NCI-H2196 treated with DMSO at 0.1 percent for 48 hours (cell line): Measurements from ENCODE around the gene ADAM23.

Experiments
- DNase-seq: peaks from one replicate; lab custom pipeline; 2025; ENCODE audit not compliant: unreplicated experiment; lab: John Stamatoyannopoulos, UW

Gene ADAM23

GRCh38 chr2:206562375-206562774, 119.0 kb downstream of the ADAM23 start:
- no peak for DNase-seq

GRCh38 chr2:206563374-206563773, 120.0 kb downstream of the ADAM23 start:
- DNase-seq = no peak

GRCh38 chr2:206565666-206566065, 122.3 kb downstream of the ADAM23 start:
- no peak for DNase-seq

GRCh38 chr2:206569470-206569869, 126.1 kb downstream of the ADAM23 start:
- DNase-seq = no peak

GRCh38 chr2:206570199-206570598, 126.9 kb downstream of the ADAM23 start:
- no peak for DNase-seq

GRCh38 chr2:206572725-206573124, 129.4 kb downstream of the ADAM23 start:
- DNase-seq = no peak

GRCh38 chr2:206573793-206574192, 130.5 kb downstream of the ADAM23 start:
- DNase-seq = no peak

GRCh38 chr2:206584323-206585116, 141.2 kb downstream of the ADAM23 start:
- no peak for DNase-seq

- no peak for DNase-seq
Measured at GRCh38 chr2:206585335-206585734, 142.0 kb downstream of the ADAM23 start.

- no peak for DNase-seq
Measured at GRCh38 chr2:206586609-206587008, 143.3 kb downstream of the ADAM23 start.

- no peak for DNase-seq
Measured at GRCh38 chr2:206597717-206598218, 154.4 kb downstream of the ADAM23 start.

GRCh38 chr2:206603243-206603642, 159.9 kb downstream of the ADAM23 start:
- no peak for DNase-seq

- no peak for DNase-seq
Measured at GRCh38 chr2:206610451-206610850, 167.1 kb downstream of the ADAM23 start.

- no peak for DNase-seq
Measured at GRCh38 chr2:206611191-206611590, 167.9 kb downstream of the ADAM23 start.

- DNase-seq = no peak
Measured at GRCh38 chr2:206611736-206612135, 168.4 kb downstream of the ADAM23 start.

GRCh38 chr2:206614811-206615210, 171.5 kb downstream of the ADAM23 start:
- no peak for DNase-seq

- no peak for DNase-seq
Measured at GRCh38 chr2:206615417-206616089, 172.2 kb downstream of the ADAM23 start.

- DNase-seq = no peak
Measured at GRCh38 chr2:206616151-206616550, 172.8 kb downstream of the ADAM23 start.

GRCh38 chr2:206619011-206619410, 175.7 kb downstream of the ADAM23 start:
- DNase-seq = no peak

GRCh38 chr2:206626108-206626507, 182.8 kb downstream of the ADAM23 start:
- no peak for DNase-seq

- no peak for DNase-seq
Measured at GRCh38 chr2:206627632-206628031, 184.3 kb downstream of the ADAM23 start.

- no peak for DNase-seq
Measured at GRCh38 chr2:206631340-206631739, 188.0 kb downstream of the ADAM23 start.
